Measurements from ENCODE around the gene PPDPF. TPM values are rescaled to one million over a fixed set of nuclear protein-coding genes. Genes with fewer than 3 reads are reported as not detected.
"Not testable (repeated sequence)": the region's sequence is repeated elsewhere in the genome, so short reads cannot be mapped to it uniquely, and the experiment has no call there.

PPDPF gene
- total and polyA plus RNA-seq, 8 donors, result 155 to 662 (median 277) TPM

- peaks cover 0 to 51% of the 10 kb centered on the region in 2 donors for H3K4me1 ChIP-seq
- peaks cover 0 to 39% of the 10 kb centered on the region in 2 donors for H3K27me3 ChIP-seq
- H3K27ac ChIP-seq, result peak overlapping the region in 1 of 2 donors; percentile 68
- DNase-seq (peak in 1 of 4 donors; percentile 85), ATAC-seq (no peak)
- no peak for TF ChIP-seq CTCF (IDR thresholded peaks at IDR 0.05)
- H3K4me3 ChIP-seq, result peak overlapping the region in 1 of 2 donors; percentile 13
- peaks cover 0 to 87% of the 10 kb centered on the region in 2 donors for H3K36me3 ChIP-seq
- H3K9me3 ChIP-seq, result no peaks in the 10 kb centered on the region
- intact Hi-C loops (cut with DNase I), result no loop called here
Measured at GRCh38 chr20:63568170-63568981, 47.8 kb downstream of the PPDPF start.

GRCh38 chr20:63568986-63569949 is 48.7 kb downstream of the PPDPF start:
- Histone ChIP-seq H3K27me3 (peaks cover 0 to 30% of the 10 kb centered on the region in 2 donors), H3K4me1 (peaks cover 0 to 53% of the 10 kb centered on the region in 2 donors), H3K27ac (peak overlapping the region in 1 of 2 donors; percentile 68), H3K36me3 (peaks cover 0 to 78% of the 10 kb centered on the region in 2 donors), H3K9me3 (no peaks in the 10 kb centered on the region), H3K4me3 (no peak overlapping the region)
- intact Hi-C loops (cut with DNase I), result no loop called here
- no peak for TF ChIP-seq CTCF (IDR thresholded peaks at IDR 0.05)
- DNase-seq (peak in 1 of 4 donors; percentile 80), ATAC-seq (no peak)

GRCh38 chr20:63570281-63571086 is 49.9 kb downstream of the PPDPF start:
- no peak overlapping the region for H3K27ac ChIP-seq
- H3K4me1 ChIP-seq, result peaks cover 0 to 65% of the 10 kb centered on the region in 2 donors
- intact Hi-C loops (cut with DNase I), result no loop called here
- no peak overlapping the region for H3K4me3 ChIP-seq
- no peak for TF ChIP-seq CTCF (IDR thresholded peaks at IDR 0.05)
- ATAC-seq, result no peak
- H3K36me3 ChIP-seq, result peaks cover 0 to 66% of the 10 kb centered on the region in 2 donors
- no peak for DNase-seq
- peaks cover 0 to 31% of the 10 kb centered on the region in 2 donors for H3K27me3 ChIP-seq
- H3K9me3 ChIP-seq, result no peaks in the 10 kb centered on the region

DNA sequence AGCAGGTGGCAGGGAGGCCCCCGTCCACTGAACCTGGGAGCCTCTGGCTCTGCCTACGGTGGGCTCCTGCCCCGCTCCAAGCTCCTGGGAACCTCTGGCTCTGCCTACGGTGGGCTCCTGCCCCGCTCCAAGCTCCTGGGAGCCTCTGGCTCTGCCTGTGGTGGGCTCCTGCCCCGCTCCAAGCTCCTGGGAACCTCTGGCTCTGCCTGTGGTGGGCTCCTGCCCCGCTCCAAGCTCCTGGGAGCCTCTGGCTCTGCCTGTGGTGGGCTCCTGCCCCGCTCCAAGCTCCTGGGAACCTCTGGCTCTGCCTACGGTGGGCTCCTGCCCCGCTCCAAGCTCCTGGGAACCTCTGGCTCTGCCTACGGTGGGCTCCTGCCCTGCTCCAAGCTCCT is 50.5 kb downstream of the PPDPF start:
- H3K27ac ChIP-seq; H3K9me3 ChIP-seq; intact Hi-C loops (cut with DNase I); DNase-seq; ATAC-seq; H3K4me3 ChIP-seq: not testable (repeated sequence)
- peaks cover 0 to 65% of the 10 kb centered on the region in 2 donors for H3K4me1 ChIP-seq
- peaks cover 0 to 31% of the 10 kb centered on the region in 2 donors for H3K27me3 ChIP-seq
- peaks cover 0 to 60% of the 10 kb centered on the region in 2 donors for H3K36me3 ChIP-seq

Other genes with a start within 250 kb of the PPDPF start
- 10 to 100 TPM; 78.1 to 87.5 TPM for gene ARFGAP1, start 248.0 kb upstream of the PPDPF start, total RNA-seq
- 10 to 100 TPM; 53.1 to 87.2 (median 66.5) TPM for gene ARFGAP1, start 248.0 kb upstream of the PPDPF start, polyA plus RNA-seq (ENCODE audit: insufficient read length in 6 of 6)
- not detected for gene COL20A1, start 227.6 kb upstream of the PPDPF start, total RNA-seq
- gene COL20A1, start 227.6 kb upstream of the PPDPF start, polyA plus RNA-seq (ENCODE audit: insufficient read length in 6 of 6), result under 1 TPM; 0.08 to 0.31 (median 0.24) TPM
- not detected for gene CHRNA4, start 159.4 kb upstream of the PPDPF start, total RNA-seq
- 1 to 10 TPM in 3 of 6 donors, under 1 TPM in 3; 0.16 to 1.3 (median 1.00) TPM for gene CHRNA4, start 159.4 kb upstream of the PPDPF start, polyA plus RNA-seq (ENCODE audit: insufficient read length in 6 of 6)
- gene KCNQ2, start 48.1 kb upstream of the PPDPF start, total RNA-seq, result not detected
- gene KCNQ2, start 48.1 kb upstream of the PPDPF start, polyA plus RNA-seq (ENCODE audit: insufficient read length in 6 of 6), result 10 to 100 TPM in 4 of 6 donors, 1 to 10 TPM in 2; 8.4 to 19.1 (median 14.1) TPM
- under 1 TPM; 0.47 to 0.50 TPM for gene EEF1A2, start 21.7 kb upstream of the PPDPF start, total RNA-seq
- gene EEF1A2, start 21.7 kb upstream of the PPDPF start, polyA plus RNA-seq (ENCODE audit: insufficient read length in 6 of 6), result under 1 TPM; 0.27 to 0.62 (median 0.31) TPM
- 1 to 10 TPM; 4.5 to 7.3 TPM for gene PTK6, start 16.6 kb downstream of the PPDPF start, total RNA-seq
- under 1 TPM; 0.53 to 0.75 (median 0.72) TPM for gene PTK6, start 16.6 kb downstream of the PPDPF start, polyA plus RNA-seq (ENCODE audit: insufficient read length in 6 of 6)
- not detected for gene SRMS, start 27.0 kb downstream of the PPDPF start, total RNA-seq
- under 1 TPM in 5 of 6 donors, not detected in 1; 0.08 to 0.27 (median 0.18) TPM for gene SRMS, start 27.0 kb downstream of the PPDPF start, polyA plus RNA-seq (ENCODE audit: insufficient read length in 6 of 6)
- under 1 TPM; 0.23 to 0.60 TPM for gene FNDC11, start 33.4 kb downstream of the PPDPF start, total RNA-seq
- gene FNDC11, start 33.4 kb downstream of the PPDPF start, polyA plus RNA-seq (ENCODE audit: insufficient read length in 6 of 6), result under 1 TPM; 0.52 to 0.84 (median 0.71) TPM
- 10 to 100 TPM; 45.8 to 53.3 TPM for gene HELZ2, start 53.5 kb downstream of the PPDPF start, total RNA-seq
- 10 to 100 TPM; 14.0 to 24.5 (median 18.7) TPM for gene HELZ2, start 53.5 kb downstream of the PPDPF start, polyA plus RNA-seq (ENCODE audit: insufficient read length in 6 of 6)
- gene GMEB2, start 106.3 kb downstream of the PPDPF start, total RNA-seq, result 1 to 10 TPM; 8.1 to 9.8 TPM
- gene GMEB2, start 106.3 kb downstream of the PPDPF start, polyA plus RNA-seq (ENCODE audit: insufficient read length in 6 of 6), result 10 to 100 TPM in 4 of 6 donors, 1 to 10 TPM in 2; 8.2 to 12.4 (median 10.7) TPM
- 10 to 100 TPM; 12.6 to 13.1 TPM for gene STMN3, start 132.7 kb downstream of the PPDPF start, total RNA-seq
- gene STMN3, start 132.7 kb downstream of the PPDPF start, polyA plus RNA-seq (ENCODE audit: insufficient read length in 6 of 6), result 10 to 100 TPM; 29.1 to 47.0 (median 37.0) TPM
- gene RTEL1, start 137.5 kb downstream of the PPDPF start, total RNA-seq, result 10 to 100 TPM; 22.3 to 38.8 TPM
- gene RTEL1, start 137.5 kb downstream of the PPDPF start, polyA plus RNA-seq (ENCODE audit: insufficient read length in 6 of 6), result 10 to 100 TPM; 19.6 to 28.7 (median 21.6) TPM
- gene TNFRSF6B, start 175.9 kb downstream of the PPDPF start, total RNA-seq, result 10 to 100 TPM in 1 of 2 donors, 1 to 10 TPM in 1; 3.6 to 17.6 TPM
- gene TNFRSF6B, start 175.9 kb downstream of the PPDPF start, polyA plus RNA-seq (ENCODE audit: insufficient read length in 6 of 6), result 1 to 10 TPM; 1.6 to 3.5 (median 2.2) TPM
- gene ARFRP1, start 187.2 kb downstream of the PPDPF start, total RNA-seq, result 10 to 100 TPM; 38.2 to 46.9 TPM
- gene ARFRP1, start 187.2 kb downstream of the PPDPF start, polyA plus RNA-seq (ENCODE audit: insufficient read length in 6 of 6), result 10 to 100 TPM; 29.1 to 34.9 (median 31.9) TPM
- gene ZGPAT, start 187.3 kb downstream of the PPDPF start, total RNA-seq, result 10 to 100 TPM; 26.2 to 28.8 TPM
- gene ZGPAT, start 187.3 kb downstream of the PPDPF start, polyA plus RNA-seq (ENCODE audit: insufficient read length in 6 of 6), result 10 to 100 TPM; 13.7 to 22.7 (median 18.1) TPM
- gene LIME1, start 215.9 kb downstream of the PPDPF start, total RNA-seq, result 1 to 10 TPM; 7.1 to 7.2 TPM
- 10 to 100 TPM in 1 of 6 donors, 1 to 10 TPM in 5; 3.0 to 10.8 (median 5.4) TPM for gene LIME1, start 215.9 kb downstream of the PPDPF start, polyA plus RNA-seq (ENCODE audit: insufficient read length in 6 of 6)
- 10 to 100 TPM; 61.1 to 66.8 TPM for gene SLC2A4RG, start 219.0 kb downstream of the PPDPF start, total RNA-seq
- 100 to 1,000 TPM in 4 of 6 donors, 10 to 100 TPM in 2; 70.5 to 166 (median 105) TPM for gene SLC2A4RG, start 219.0 kb downstream of the PPDPF start, polyA plus RNA-seq (ENCODE audit: insufficient read length in 6 of 6)